Measurements from ENCODE around the gene PIM3. TPM values are rescaled to one million over a fixed set of nuclear protein-coding genes. Genes with fewer than 3 reads are reported as not detected.

The PIM3 gene
- total RNA-seq, 1 donor from 2014 or later, result 119 TPM

GRCh38 chr22:50010676-50011446 lies 50.3 kb downstream of the PIM3 start:
- DNase-seq (peak; percentile 58), ATAC-seq (no peak)
- Histone ChIP-seq H3K27ac (no peak overlapping the region), H3K36me3 (no peaks in the 10 kb centered on the region), H3K9me3 (no peaks in the 10 kb centered on the region), H3K4me3 (no peak overlapping the region), H3K4me1 (peaks cover 6% of the 10 kb centered on the region), H3K27me3 (peaks cover 55% of the 10 kb centered on the region)
- intact Hi-C loops (cut with DNase I), result no loop called here
- TF ChIP-seq CTCF (IDR thresholded peaks at IDR 0.05), result no peak

GRCh38 chr22:50011447-50012210 lies 51.1 kb downstream of the PIM3 start:
- Histone ChIP-seq H3K4me3 (no peak overlapping the region), H3K9me3 (no peaks in the 10 kb centered on the region), H3K36me3 (no peaks in the 10 kb centered on the region), H3K4me1 (peaks cover 6% of the 10 kb centered on the region), H3K27me3 (peaks cover 63% of the 10 kb centered on the region), H3K27ac (no peak overlapping the region)
- DNase-seq (peak; percentile 72), ATAC-seq (peak; percentile 50)
- intact Hi-C loops (cut with DNase I), result no loop called here
- TF ChIP-seq CTCF (IDR thresholded peaks at IDR 0.05), result no peak

- intact Hi-C loops (cut with DNase I), result no loop called here
- Histone ChIP-seq H3K36me3 (no peaks in the 10 kb centered on the region), H3K27me3 (peaks cover 72% of the 10 kb centered on the region), H3K4me1 (peaks cover 6% of the 10 kb centered on the region), H3K27ac (no peak within 1 kb of the TSS), H3K4me3 (no peak within 1 kb of the TSS), H3K9me3 (no peaks in the 10 kb centered on the region)
- DNase-seq (peak; percentile 57), ATAC-seq (no peak)
- peak; percentile 4 for TF ChIP-seq CTCF (IDR thresholded peaks at IDR 0.05)
Observed at GRCh38 chr22:50012211-50013181, 51.9 kb downstream of the PIM3 start, which contains the start of gene IL17REL. Gene IL17REL (minus strand): TSS chr22:50012765. CDS start chr22:50012646, 119 bp downstream.

Small RNAs within 50 kb of the gene (microRNA-seq; reads per million reads assigned to microRNA genes)
- gene MIR6821 (ENCODE audit: borderline microRNAs expressed), result not detected

Other genes starting within 250 kb of the PIM3 start
- 39.0 TPM for gene BRD1, start 132.9 kb upstream of the PIM3 start, total RNA-seq
- 11.8 TPM for gene ZBED4, start 106.9 kb upstream of the PIM3 start, total RNA-seq
- gene ALG12, start 42.3 kb upstream of the PIM3 start, total RNA-seq, result 28.1 TPM
- gene CRELD2, start 42.1 kb upstream of the PIM3 start, total RNA-seq, result 44.2 TPM
- not detected for gene IL17REL, start 52.0 kb downstream of the PIM3 start, total RNA-seq
- gene TTLL8, start 97.5 kb downstream of the PIM3 start, total RNA-seq, result not detected
- 2.3 TPM for gene MLC1, start 124.7 kb downstream of the PIM3 start, total RNA-seq
- gene MOV10L1, start 129.2 kb downstream of the PIM3 start, total RNA-seq, result 1.2 TPM
- gene PANX2, start 210.0 kb downstream of the PIM3 start, total RNA-seq, result 3.0 TPM
- gene TRABD, start 225.1 kb downstream of the PIM3 start, total RNA-seq, result 36.5 TPM
- gene SELENOO, start 240.2 kb downstream of the PIM3 start, total RNA-seq, result 17.6 TPM

All from upper lobe of right lung (tissue), 1 donor.